ENCODE measurements around the gene NRL. TPM values are rescaled to one million over a fixed set of nuclear protein-coding genes. Genes with fewer than 3 reads are reported as not detected.
A peak's percentile ranks its signal among the peaks of the same experiment; 100 is the strongest.

NRL gene
- total and polyA plus RNA-seq, 9 of the 15 experiments (the other 6 are each of a cell fraction or from before 2014, with no cell fraction given), result 0.07 to 2.7 (median 1.4) TPM; not detected in 1

- TF ChIP-seq, protein P1, sequence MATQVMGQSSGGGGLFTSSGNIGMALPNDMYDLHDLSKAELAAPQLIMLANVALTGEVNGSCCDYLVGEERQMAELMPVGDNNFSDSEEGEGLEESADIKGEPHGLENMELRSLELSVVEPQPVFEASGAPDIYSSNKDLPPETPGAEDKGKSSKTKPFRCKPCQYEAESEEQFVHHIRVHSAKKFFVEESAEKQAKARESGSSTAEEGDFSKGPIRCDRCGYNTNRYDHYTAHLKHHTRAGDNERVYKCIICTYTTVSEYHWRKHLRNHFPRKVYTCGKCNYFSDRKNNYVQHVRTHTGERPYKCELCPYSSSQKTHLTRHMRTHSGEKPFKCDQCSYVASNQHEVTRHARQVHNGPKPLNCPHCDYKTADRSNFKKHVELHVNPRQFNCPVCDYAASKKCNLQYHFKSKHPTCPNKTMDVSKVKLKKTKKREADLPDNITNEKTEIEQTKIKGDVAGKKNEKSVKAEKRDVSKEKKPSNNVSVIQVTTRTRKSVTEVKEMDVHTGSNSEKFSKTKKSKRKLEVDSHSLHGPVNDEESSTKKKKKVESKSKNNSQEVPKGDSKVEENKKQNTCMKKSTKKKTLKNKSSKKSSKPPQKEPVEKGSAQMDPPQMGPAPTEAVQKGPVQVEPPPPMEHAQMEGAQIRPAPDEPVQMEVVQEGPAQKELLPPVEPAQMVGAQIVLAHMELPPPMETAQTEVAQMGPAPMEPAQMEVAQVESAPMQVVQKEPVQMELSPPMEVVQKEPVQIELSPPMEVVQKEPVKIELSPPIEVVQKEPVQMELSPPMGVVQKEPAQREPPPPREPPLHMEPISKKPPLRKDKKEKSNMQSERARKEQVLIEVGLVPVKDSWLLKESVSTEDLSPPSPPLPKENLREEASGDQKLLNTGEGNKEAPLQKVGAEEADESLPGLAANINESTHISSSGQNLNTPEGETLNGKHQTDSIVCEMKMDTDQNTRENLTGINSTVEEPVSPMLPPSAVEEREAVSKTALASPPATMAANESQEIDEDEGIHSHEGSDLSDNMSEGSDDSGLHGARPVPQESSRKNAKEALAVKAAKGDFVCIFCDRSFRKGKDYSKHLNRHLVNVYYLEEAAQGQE (IDR thresholded peaks at IDR 0.05; ENCODE audit: borderline replicate concordance), result peak; percentile 76
- TF ChIP-seq, protein P1 (CRISPR knock-in tag; IDR thresholded peaks at IDR 0.05; ENCODE audit: low read depth), result no peak
- TF ChIP-seq, protein P2, sequence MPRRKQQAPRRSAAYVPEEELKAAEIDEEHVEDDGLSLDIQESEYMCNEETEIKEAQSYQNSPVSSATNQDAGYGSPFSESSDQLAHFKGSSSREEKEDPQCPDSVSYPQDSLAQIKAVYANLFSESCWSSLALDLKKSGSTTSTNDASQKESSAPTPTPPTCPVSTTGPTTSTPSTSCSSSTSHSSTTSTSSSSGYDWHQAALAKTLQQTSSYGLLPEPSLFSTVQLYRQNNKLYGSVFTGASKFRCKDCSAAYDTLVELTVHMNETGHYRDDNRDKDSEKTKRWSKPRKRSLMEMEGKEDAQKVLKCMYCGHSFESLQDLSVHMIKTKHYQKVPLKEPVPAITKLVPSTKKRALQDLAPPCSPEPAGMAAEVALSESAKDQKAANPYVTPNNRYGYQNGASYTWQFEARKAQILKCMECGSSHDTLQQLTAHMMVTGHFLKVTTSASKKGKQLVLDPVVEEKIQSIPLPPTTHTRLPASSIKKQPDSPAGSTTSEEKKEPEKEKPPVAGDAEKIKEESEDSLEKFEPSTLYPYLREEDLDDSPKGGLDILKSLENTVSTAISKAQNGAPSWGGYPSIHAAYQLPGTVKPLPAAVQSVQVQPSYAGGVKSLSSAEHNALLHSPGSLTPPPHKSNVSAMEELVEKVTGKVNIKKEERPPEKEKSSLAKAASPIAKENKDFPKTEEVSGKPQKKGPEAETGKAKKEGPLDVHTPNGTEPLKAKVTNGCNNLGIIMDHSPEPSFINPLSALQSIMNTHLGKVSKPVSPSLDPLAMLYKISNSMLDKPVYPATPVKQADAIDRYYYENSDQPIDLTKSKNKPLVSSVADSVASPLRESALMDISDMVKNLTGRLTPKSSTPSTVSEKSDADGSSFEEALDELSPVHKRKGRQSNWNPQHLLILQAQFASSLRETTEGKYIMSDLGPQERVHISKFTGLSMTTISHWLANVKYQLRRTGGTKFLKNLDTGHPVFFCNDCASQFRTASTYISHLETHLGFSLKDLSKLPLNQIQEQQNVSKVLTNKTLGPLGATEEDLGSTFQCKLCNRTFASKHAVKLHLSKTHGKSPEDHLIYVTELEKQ (CRISPR knock-in tag; IDR thresholded peaks at IDR 0.05), result no peak
- TF ChIP-seq MTA3 (IDR thresholded peaks at IDR 0.05; ENCODE audit: borderline replicate concordance) (peak; percentile 77; the same call in 1 of the 2 replicates), SNIP1 (IDR thresholded peaks at IDR 0.05; ENCODE audit: low read depth) (no peak), TCF7L2 (IDR thresholded peaks at IDR 0.05; ENCODE audit: low read depth, low read length) (no peak), ADNP (tag; IDR thresholded peaks at IDR 0.05) (no peak), EP300 (IDR thresholded peaks at IDR 0.05; ENCODE audit: low read length) (no peak; the same call in 1 of the 2 replicates), RFX5 (IDR thresholded peaks at IDR 0.05; ENCODE audit: low read depth, low read length) (peak; percentile 22; the same call in 1 of the 2 replicates), E2F3 (CRISPR knock-in tag; IDR thresholded peaks at IDR 0.05) (peak; percentile 34; the same call in 1 of the 2 replicates)
- TF ChIP-seq, protein P3, sequence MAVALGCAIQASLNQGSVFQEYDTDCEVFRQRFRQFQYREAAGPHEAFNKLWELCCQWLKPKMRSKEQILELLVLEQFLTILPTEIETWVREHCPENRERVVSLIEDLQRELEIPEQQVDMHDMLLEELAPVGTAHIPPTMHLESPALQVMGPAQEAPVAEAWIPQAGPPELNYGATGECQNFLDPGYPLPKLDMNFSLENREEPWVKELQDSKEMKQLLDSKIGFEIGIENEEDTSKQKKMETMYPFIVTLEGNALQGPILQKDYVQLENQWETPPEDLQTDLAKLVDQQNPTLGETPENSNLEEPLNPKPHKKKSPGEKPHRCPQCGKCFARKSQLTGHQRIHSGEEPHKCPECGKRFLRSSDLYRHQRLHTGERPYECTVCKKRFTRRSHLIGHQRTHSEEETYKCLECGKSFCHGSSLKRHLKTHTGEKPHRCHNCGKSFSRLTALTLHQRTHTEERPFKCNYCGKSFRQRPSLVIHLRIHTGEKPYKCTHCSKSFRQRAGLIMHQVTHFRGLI (CRISPR knock-in tag; IDR thresholded peaks at IDR 0.05), result no peak
- TF ChIP-seq, protein P4, sequence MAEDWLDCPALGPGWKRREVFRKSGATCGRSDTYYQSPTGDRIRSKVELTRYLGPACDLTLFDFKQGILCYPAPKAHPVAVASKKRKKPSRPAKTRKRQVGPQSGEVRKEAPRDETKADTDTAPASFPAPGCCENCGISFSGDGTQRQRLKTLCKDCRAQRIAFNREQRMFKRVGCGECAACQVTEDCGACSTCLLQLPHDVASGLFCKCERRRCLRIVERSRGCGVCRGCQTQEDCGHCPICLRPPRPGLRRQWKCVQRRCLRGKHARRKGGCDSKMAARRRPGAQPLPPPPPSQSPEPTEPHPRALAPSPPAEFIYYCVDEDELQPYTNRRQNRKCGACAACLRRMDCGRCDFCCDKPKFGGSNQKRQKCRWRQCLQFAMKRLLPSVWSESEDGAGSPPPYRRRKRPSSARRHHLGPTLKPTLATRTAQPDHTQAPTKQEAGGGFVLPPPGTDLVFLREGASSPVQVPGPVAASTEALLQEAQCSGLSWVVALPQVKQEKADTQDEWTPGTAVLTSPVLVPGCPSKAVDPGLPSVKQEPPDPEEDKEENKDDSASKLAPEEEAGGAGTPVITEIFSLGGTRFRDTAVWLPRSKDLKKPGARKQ (CRISPR knock-in tag; IDR thresholded peaks at IDR 0.05), result no peak
These were observed at the start of gene NRL, which contains the start of gene DCAF11 (continued) for GRCh38 chr14:24114532-24115421.
